ENCODE measurements around the gene SCAF11. TPM values are rescaled to one million over a fixed set of nuclear protein-coding genes. Genes with fewer than 3 reads are reported as not detected.

SCAF11 gene
- total RNA-seq, 1 experiment from 2014 or later, result 79.8 TPM

DNA sequence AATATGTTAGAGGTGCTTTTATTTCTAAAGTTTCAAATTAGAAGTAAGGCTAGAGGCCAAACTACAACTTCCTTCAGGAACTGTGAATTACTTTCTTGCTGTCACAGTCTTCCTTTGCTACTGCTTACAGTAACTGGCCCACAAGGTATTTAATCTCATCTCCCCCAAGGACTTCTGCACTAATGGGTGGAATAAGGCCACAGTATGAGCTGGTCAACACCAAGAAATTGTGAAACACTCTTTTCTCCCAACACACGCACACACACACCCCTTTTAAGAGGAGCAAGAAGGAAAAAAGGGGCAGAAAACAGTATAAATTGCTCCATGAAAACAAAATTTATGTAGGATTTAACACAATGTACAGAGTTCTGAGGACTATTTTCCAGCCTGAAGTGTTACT, 45.6 kb downstream of the SCAF11 start:
- Histone ChIP-seq H3K4me3 (replicated peaks in 1 of 2; ENCODE audit: low read depth in 1 of 2, low read length in 2 of 2) (no peak overlapping the region), H3K9me2 (ENCODE audit: insufficient read depth) (no peaks in the 10 kb centered on the region), H3K36me3 (ENCODE audit: control insufficient read depth in 1 of 2, insufficient read depth in 2 of 2, low read length in 2 of 2) (peaks cover 11 to 17% of the 10 kb centered on the region in 2 experiments; a peak in 3 of 4 replicates), H3K4me1 (ENCODE audit: control insufficient read depth in 1 of 2, insufficient read depth in 2 of 2, low read length in 2 of 2) (no peaks in the 10 kb centered on the region), H3K4me2 (ENCODE audit: low read length) (no peak overlapping the region), H4K20me1 (ENCODE audit: insufficient read depth) (no peaks in the 10 kb centered on the region), H3K27ac (ENCODE audit: low read depth, low read length) (no peak overlapping the region), H3K27me3 (ENCODE audit: insufficient read depth, low read length) (no peaks in the 10 kb centered on the region), H3K9me3 (ENCODE audit: control insufficient read depth in 1 of 2, insufficient read depth in 1 of 2, low read depth in 1 of 2, low read length in 2 of 2) (no peaks in the 10 kb centered on the region), H3K79me2 (ENCODE audit: insufficient read depth, low read length) (no peaks in the 10 kb centered on the region; the same call in 1 of the 2 replicates), H3K9ac (ENCODE audit: low read length) (no peak overlapping the region), H2AFZ (ENCODE audit: low read depth, low read length, poor library complexity, severe bottlenecking) (no peak overlapping the region)
- POLR2A ChIA-PET, result no interaction called here
- CTCF ChIA-PET, result no interaction called here
- ATAC-seq, result no peak
- TF ChIP-seq, protein P1, sequence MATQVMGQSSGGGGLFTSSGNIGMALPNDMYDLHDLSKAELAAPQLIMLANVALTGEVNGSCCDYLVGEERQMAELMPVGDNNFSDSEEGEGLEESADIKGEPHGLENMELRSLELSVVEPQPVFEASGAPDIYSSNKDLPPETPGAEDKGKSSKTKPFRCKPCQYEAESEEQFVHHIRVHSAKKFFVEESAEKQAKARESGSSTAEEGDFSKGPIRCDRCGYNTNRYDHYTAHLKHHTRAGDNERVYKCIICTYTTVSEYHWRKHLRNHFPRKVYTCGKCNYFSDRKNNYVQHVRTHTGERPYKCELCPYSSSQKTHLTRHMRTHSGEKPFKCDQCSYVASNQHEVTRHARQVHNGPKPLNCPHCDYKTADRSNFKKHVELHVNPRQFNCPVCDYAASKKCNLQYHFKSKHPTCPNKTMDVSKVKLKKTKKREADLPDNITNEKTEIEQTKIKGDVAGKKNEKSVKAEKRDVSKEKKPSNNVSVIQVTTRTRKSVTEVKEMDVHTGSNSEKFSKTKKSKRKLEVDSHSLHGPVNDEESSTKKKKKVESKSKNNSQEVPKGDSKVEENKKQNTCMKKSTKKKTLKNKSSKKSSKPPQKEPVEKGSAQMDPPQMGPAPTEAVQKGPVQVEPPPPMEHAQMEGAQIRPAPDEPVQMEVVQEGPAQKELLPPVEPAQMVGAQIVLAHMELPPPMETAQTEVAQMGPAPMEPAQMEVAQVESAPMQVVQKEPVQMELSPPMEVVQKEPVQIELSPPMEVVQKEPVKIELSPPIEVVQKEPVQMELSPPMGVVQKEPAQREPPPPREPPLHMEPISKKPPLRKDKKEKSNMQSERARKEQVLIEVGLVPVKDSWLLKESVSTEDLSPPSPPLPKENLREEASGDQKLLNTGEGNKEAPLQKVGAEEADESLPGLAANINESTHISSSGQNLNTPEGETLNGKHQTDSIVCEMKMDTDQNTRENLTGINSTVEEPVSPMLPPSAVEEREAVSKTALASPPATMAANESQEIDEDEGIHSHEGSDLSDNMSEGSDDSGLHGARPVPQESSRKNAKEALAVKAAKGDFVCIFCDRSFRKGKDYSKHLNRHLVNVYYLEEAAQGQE (IDR thresholded peaks at IDR 0.05; ENCODE audit: low read depth), result no peak
- no peak for TF ChIP-seq POLR2A (IDR thresholded peaks at IDR 0.05; ENCODE audit: borderline replicate concordance, extremely low read depth, insufficient read depth, insufficient read length)
- TF ChIP-seq, protein P2, sequence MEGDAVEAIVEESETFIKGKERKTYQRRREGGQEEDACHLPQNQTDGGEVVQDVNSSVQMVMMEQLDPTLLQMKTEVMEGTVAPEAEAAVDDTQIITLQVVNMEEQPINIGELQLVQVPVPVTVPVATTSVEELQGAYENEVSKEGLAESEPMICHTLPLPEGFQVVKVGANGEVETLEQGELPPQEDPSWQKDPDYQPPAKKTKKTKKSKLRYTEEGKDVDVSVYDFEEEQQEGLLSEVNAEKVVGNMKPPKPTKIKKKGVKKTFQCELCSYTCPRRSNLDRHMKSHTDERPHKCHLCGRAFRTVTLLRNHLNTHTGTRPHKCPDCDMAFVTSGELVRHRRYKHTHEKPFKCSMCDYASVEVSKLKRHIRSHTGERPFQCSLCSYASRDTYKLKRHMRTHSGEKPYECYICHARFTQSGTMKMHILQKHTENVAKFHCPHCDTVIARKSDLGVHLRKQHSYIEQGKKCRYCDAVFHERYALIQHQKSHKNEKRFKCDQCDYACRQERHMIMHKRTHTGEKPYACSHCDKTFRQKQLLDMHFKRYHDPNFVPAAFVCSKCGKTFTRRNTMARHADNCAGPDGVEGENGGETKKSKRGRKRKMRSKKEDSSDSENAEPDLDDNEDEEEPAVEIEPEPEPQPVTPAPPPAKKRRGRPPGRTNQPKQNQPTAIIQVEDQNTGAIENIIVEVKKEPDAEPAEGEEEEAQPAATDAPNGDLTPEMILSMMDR (IDR thresholded peaks at IDR 0.05 in 2 of 3, conservative IDR thresholded peaks at IDR 0.05 in 1 of 3; ENCODE audit: borderline replicate concordance in 1 of 3, insufficient read depth in 1 of 3, low read depth in 2 of 3, low read length in 2 of 3), result no peak
- TF ChIP-seq ELF1 (IDR thresholded peaks at IDR 0.05; ENCODE audit: borderline replicate concordance, low read depth), result no peak
- no peak for TF ChIP-seq SIN3A (IDR thresholded peaks at IDR 0.05; ENCODE audit: low read depth)
- TF ChIP-seq EZH2phosphoT487 (IDR thresholded peaks at IDR 0.05; ENCODE audit: borderline replicate concordance), result no peak
- TF ChIP-seq, protein P3, sequence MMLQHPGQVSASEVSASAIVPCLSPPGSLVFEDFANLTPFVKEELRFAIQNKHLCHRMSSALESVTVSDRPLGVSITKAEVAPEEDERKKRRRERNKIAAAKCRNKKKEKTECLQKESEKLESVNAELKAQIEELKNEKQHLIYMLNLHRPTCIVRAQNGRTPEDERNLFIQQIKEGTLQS (IDR thresholded peaks at IDR 0.05), result no peak
- no peak for TF ChIP-seq FOSL1 (IDR thresholded peaks at IDR 0.05; ENCODE audit: low read depth)
- BruUV-seq (replicated peaks), result no TSS peak
- no peak for DNase-seq (ENCODE audit: low read depth, low spot score)
- intact Hi-C loops (cut with micrococcal nuclease), result no loop called here
- RAD21 ChIA-PET (ENCODE audit: low non-redundant PET in 1 of 2, low total read pairs in 2 of 2, uncharacterized antibody in 2 of 2, unreplicated experiment in 2 of 2), result no interaction called here

All from HCT116 (cell line).